HG03520 (cell line): ENCODE measurements around the gene TRABD2B.

ENCODE experiments used
- ATAC-seq: cut with Tn5 transposase; IDR thresholded peaks from one replicate; pipeline ENCODE4 v1.9.1; 2021; ENCODE audit warnings: mild to moderate bottlenecking, moderate library complexity; ENCODE audit not compliant: unreplicated experiment

Gene TRABD2B

DNA sequence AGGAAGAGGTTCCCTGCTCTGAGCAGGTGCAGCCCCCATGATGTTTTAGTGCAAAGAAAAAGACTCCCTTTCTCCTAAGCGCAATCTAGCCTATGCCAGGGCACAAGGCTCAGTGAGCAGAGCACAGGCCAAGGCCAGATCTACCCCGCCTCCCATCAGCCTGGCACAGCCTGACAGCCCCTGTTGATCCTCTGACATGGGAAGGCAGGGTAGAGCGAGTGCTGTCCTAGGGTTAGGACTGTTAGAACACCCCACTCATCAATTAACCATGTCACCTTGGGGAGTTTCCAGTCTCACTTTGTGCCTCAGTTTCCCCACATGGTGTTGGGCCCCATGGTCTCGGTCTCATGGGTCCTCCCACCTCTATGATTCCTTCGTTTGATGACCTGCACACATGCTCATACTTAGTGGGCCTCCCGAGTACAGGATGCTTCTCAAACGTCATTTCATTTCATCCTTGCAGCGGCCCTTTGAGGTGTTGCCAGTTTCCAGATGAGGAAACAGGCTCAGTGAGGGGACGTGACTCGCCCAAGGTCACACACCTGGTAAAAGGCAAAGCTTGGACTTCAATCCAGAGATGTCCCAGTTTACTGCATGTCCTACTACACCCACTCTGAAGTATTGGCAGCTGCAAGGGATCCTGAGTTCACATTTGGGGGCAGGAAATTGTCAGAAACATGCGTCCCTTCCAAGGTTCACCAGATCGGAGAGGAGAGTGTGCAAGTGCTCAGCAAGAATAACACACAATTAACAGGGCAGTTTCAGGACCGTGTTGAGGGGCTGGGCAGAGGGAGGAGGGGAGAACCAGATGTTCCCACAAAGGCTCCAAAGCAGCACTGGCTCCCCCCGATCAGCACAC is 213.3 kb downstream of the TRABD2B start:
- no peak for ATAC-seq

DNA sequence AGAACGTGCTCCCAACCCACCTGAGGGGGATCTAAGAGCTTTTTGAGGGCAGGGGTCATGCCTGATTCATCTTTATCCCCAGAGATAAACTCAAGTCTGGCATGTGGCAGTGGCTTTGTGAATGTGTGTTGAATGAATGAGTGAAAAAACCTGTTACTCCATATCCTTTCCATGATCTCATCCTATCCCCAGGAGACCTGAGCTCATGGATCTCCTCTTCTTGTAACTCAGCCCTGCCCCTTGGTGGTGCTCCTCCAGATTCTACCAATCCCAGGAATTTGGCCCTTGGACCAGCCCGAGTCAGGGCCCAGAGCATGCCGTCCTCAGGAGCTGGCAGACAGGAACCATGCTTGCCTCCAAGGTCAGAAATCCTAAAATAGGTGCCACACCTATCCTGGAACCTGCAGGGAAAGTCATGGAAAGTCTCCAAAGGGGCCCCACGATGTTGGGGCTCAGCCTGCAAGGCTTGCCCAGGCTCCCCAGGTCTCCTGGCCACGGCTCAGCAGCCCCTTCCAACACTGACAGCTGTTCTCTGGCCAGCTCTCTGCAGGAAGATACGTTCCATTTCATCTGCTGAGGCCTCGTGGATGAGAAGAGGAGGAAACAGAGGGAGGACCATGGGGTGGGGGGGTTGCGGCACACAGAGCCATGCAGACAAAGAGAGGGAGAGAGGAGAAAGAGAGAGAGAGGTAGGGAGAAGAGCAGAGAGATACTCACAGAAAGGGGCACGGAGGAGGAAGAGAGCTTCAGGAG is 214.6 kb downstream of the TRABD2B start:
- no peak for ATAC-seq

DNA sequence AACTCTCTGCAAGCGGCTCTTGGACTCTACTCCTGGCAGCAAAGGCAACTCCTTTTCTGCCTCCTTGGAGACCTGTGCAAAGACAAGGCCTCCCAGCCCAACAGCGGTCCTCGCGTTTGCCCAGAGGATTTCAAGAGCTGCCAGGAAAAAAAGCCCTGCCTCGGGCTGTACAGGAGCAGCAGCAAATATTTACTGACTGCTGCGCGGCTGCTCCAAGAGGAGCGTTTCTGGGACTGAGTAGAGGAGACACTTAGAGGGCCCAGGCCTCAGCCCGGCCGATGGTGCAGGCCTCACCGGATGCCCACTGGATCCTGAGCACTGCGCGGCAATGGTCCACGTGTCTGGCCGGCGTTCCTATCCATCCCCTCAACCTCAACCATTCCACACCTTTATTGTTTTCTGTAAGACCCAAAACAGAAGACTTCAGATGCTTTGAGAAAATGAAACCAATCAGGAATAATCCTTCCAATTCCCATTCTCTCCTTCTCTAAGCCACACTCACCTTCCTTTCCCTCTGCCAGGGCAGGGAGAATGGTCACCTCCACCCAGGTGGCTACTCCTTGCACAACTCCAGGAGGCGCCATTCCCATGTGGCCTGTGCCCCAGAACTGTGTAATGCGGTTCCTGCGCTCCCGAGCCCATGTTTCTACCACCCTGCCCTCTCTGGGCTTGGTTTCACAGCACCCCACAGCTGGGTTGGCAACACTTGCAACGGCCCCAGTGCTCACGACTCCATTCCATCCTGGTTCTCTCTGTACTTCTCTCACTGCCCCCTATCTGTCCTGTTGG is 215.8 kb downstream of the TRABD2B start:
- ATAC-seq, result no peak

- no peak for ATAC-seq
These were observed 216.7 kb downstream of the TRABD2B start for GRCh38 chr1:47780469-47780995.

DNA sequence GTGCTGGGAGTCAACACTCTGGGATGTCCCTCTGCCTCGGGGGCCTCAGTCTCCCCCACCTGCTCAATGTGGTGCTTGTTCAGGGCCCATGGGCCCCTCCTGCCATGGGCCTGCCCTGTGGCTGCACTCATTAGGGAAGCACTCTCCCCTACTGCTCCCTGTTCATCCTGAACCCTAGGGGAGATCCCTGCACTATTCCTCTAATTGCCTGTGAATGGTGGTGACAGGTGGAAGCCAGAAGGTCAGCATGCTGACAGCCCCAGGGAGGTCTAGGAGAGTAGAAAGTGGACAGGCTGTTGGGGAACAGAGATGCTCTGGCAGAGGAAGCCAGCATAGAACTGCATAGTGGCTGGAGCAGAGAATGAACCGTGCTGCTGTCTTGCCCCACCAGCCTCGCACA is 217.6 kb downstream of the TRABD2B start:
- no peak for ATAC-seq

- no peak for ATAC-seq
These were observed 218.9 kb downstream of the TRABD2B start for GRCh38 chr1:47778280-47778679.

DNA sequence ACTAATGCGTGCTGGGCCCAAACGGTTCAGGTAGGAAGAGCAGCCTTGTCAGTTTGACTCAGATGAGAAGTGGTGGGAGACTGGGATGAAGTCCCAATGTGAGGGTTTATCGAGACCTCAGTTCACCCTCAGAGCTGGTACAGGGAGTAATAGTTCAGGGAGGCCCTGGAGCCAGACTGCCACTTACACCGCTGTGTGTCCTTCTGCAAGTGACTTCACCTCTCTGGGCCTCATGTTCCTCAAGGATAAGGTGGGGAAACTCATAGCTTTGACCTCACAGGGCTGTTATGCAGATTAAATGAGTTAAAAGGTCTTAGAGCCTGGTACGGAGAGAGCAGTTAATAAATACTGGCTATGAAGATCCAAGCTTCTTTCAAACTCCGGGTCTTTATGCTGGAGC is 219.9 kb downstream of the TRABD2B start:
- no peak for ATAC-seq

DNA sequence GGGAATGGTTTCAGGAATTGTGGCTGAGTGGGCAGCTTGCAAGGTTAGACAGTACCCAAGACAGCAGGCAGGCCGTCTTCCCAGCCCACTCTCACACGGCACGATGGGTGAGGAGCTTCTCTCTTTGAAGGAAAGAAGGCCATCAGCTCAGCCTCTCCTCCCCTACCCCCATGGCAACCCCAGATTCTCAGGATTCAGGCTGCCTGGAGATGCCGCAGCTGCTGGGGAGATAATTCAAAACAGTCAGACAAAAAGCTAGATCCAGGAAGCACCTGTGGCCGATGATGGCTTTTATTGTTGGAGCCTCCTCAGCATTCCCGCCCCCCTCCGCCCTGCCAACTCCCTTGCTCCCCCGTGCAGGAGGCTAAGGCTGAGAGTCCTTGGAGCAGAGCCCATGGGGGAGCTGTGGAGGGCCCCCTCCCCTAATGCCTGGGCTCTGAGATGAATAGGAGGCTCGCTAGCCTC is 220.5 kb downstream of the TRABD2B start:
- no peak for ATAC-seq

DNA sequence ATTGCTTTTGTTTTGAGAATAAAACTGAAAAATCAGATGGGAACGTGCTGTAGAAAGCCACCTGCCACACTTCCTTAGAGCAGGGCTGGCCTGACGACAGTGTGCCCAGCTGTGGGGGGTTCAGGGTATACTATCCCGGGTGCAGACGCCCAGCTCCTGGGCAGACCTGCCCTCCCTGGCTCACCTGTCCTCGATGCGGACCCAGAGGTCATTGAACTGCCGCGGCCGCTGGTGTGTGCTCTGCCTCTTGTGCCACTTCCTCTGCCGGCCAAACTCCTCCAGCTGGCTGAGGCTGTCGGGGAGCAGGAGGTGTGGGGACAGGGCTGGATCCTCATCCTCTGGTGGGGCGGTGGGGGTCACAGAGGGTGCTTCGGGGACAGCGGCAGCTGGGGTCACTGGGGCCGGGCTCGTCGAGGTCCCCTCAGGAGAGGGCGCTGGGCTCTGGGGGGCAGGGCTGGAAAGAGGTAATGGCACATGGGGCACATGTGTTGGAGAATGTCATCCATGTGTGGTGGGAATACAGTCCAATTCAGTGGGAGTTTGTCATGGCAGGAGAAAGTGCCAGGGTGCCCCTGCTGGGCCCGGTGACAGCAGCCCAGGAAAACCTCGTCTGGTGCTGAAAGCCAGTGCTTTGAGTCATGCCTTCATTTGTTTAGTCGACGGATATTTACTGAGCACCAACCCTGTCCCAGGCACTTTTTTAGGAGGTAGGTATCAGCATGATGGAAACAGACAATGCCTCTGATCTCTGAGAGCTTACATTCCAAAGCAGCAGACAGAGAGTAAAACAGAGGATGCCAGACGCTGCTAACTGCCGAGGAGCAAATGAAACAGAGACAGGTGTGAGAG is 222.0 kb downstream of the TRABD2B start:
- ATAC-seq, result no peak

GRCh38 chr1:47772960-47773682 is 224.1 kb downstream of the TRABD2B start:
- no peak for ATAC-seq

- no peak for ATAC-seq
These were observed 224.9 kb downstream of the TRABD2B start for GRCh38 chr1:47772281-47772680.

GRCh38 chr1:47771751-47772150 is 225.4 kb downstream of the TRABD2B start:
- ATAC-seq, result no peak

- no peak for ATAC-seq
These were observed 227.2 kb downstream of the TRABD2B start for GRCh38 chr1:47769983-47770382.

DNA sequence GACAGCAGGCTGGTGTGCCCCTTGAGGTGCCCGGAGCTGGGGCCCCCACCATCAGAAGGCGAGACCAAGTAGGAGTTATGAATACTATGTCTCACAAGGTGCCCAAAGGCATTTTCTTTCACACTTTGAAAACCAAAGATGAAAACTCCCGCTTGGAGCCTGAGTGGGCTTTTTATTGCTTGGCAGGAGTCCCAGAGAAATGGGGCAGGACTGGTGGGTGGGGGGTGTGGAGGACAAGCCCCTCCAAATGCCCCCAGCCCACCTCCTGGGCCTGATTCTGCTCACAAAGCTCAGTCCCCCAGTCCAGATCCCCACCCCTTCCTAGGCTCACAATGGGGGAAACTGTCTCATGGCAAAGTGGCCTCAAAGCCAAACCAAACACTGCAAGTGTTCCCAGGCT is 227.9 kb downstream of the TRABD2B start:
- ATAC-seq, result no peak

- no peak for ATAC-seq
These were observed 229.5 kb downstream of the TRABD2B start for GRCh38 chr1:47767741-47768100.

GRCh38 chr1:47766832-47767740 is 230.1 kb downstream of the TRABD2B start:
- no peak for ATAC-seq

GRCh38 chr1:47765742-47766485 is 231.3 kb downstream of the TRABD2B start:
- no peak for ATAC-seq

- no peak for ATAC-seq
These were observed 231.9 kb downstream of the TRABD2B start for GRCh38 chr1:47765236-47765635.
